Lower lobe of right lung (tissue), 2 donors: ENCODE results near the gene HELLS. TPM values are rescaled to one million over a fixed set of nuclear protein-coding genes. Genes with fewer than 3 reads are reported as not detected.
"Not testable (repeated sequence)": the region's sequence is repeated elsewhere in the genome, so short reads cannot be mapped to it uniquely, and the experiment has no call there.

Experiments
- ATAC-seq, 2 donors: fragments of 200-7000 bp; cut with Tn5 transposase; one replicate each; pipeline ENCODE4 v1.9.1; 2020 to 2022; ENCODE audit warnings: mild to moderate bottlenecking in 2 of 2, moderate library complexity in 2 of 2
- DNase-seq: peaks from one replicate; pipeline ENCODE4 v3.0.0-alpha.2; 2020
- H3K27ac ChIP-seq: fragments of 200-600 bp; one replicate; pipeline ENCODE4 v1.8.0; 2022
- H3K27me3 ChIP-seq: fragments of 200-600 bp; one replicate; pipeline ENCODE4 v1.8.0; 2022; ENCODE audit warnings: low read depth
- H3K36me3 ChIP-seq: fragments of 200-600 bp; one replicate; pipeline ENCODE4 v1.8.0; 2022; ENCODE audit warnings: mild to moderate bottlenecking
- H3K4me1 ChIP-seq: fragments of 200-600 bp; one replicate; pipeline ENCODE4 v1.8.0; 2022
- H3K4me3 ChIP-seq: fragments of 200-600 bp; one replicate; pipeline ENCODE4 v1.8.0; 2022; ENCODE audit warnings: mild to moderate bottlenecking
- H3K9me3 ChIP-seq: fragments of 200-600 bp; one replicate; pipeline ENCODE4 v1.8.0; 2022
- intact Hi-C: fragments of 100-400 bp; cut with DNase I; formaldehyde crosslinking; loops from one replicate; pipeline ENCODE4 v1.11.0; 2022
- total RNA-seq: library from RNA; stranded (reverse); fragmentation: NEBNext Ultra II Directional; extraction: Animal tissue kit (Norgen Biotek cat#: 25700); gene quantifications from one replicate; pipeline ENCODE4 v1.2.1, GENCODE V29; 2021
- TF ChIP-seq, protein P1 (sequence below): fragments of 200-600 bp; IDR thresholded peaks from one replicate; pipeline ENCODE4 v1.8.0; 2022; ENCODE audit warnings: antibody characterized with exemption, mild to moderate bottlenecking
- donor health status: DM: no; HTN: yes; CAD: no; lungs with severe emphysema.

The HELLS gene
- total RNA-seq, 1 donor from 2014 or later, result 2.7 TPM

DNA sequence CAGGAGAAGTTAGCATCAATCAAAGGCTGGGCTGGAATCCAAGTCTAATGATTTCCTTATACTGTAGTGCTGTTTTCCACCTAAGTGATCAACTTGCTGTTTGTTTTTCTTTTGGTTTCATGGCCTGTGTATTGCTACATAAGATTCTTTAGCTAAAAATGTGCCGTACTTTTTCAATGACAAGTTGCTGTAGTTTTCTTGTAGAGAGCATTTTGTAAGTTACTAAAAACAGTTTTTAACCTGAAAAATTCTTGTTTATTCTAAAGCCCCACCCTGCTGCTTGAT lies 1.3 kb downstream of the HELLS start:
- no peak overlapping the region for H3K4me3 ChIP-seq
- no peak overlapping the region for H3K27ac ChIP-seq
- ATAC-seq, result no peak

DNA sequence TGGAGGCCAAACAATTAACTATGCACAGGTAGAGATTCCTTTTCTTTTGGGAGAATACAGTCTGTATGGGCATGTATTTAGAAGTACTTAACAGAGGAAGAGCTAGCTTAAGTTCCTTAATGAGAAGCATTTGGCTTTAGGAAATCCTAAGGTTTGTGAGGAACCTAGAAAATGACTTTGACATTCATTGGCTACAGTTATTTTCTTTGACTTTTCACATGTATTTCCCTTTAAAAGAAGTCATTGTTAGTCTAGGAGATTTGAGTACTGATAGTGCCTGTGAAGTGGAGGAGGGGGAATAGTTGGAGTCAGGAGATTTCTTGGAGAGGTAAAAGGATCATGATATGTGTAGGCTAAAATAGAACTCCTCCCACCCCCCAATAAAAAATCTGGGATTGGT lies 3.6 kb downstream of the HELLS start:
- intact Hi-C loops, result no loop called here
- TF ChIP-seq, protein P1, sequence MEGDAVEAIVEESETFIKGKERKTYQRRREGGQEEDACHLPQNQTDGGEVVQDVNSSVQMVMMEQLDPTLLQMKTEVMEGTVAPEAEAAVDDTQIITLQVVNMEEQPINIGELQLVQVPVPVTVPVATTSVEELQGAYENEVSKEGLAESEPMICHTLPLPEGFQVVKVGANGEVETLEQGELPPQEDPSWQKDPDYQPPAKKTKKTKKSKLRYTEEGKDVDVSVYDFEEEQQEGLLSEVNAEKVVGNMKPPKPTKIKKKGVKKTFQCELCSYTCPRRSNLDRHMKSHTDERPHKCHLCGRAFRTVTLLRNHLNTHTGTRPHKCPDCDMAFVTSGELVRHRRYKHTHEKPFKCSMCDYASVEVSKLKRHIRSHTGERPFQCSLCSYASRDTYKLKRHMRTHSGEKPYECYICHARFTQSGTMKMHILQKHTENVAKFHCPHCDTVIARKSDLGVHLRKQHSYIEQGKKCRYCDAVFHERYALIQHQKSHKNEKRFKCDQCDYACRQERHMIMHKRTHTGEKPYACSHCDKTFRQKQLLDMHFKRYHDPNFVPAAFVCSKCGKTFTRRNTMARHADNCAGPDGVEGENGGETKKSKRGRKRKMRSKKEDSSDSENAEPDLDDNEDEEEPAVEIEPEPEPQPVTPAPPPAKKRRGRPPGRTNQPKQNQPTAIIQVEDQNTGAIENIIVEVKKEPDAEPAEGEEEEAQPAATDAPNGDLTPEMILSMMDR, result no peak

More for the DNA sequence above, 1.3 kb downstream of the HELLS start:
- no peaks in the 10 kb centered on the region for H3K36me3 ChIP-seq
- no peaks in the 10 kb centered on the region for H3K9me3 ChIP-seq
- H3K4me1 ChIP-seq, result peaks cover 14% of the 10 kb centered on the region
- TF ChIP-seq, protein P1, result no peak
- H3K27me3 ChIP-seq, result no peaks in the 10 kb centered on the region
- DNase-seq, result no peak
- intact Hi-C loops, result no loop called here

DNA sequence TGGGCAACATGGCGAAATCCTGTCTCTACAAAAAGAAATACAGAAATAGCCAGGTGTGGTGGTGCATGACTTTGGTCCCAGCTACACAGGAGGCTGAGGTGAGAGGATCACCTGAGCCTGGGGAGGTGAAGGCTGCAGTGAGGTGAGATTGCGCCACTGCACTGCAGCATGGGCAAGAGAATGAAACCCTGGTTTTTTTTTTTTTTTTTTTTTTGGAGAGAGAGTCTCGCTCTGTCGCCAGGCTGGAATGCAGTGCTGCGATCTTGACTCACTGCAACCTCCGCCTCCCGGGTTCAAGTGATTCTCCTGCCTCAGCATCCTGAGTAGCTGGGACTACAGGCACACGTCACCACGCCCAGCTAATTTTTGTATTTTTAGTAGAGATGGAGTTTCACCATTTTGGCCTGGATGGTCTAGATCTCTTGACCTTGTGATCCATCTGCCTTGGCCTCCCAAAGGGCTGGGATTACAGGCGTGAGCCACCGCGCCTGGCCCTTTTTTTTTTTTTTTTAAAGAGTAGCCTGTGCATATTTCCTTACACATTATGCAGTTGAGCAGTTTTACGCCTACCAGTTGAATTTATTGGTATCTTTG lies 22.2 kb downstream of the HELLS start:
- DNase-seq, H3K27ac ChIP-seq, H3K9me3 ChIP-seq, H3K4me3 ChIP-seq, intact Hi-C loops, H3K4me1 ChIP-seq, H3K27me3 ChIP-seq, ATAC-seq, H3K36me3 ChIP-seq: not testable (repeated sequence)

More for the DNA sequence above, 3.6 kb downstream of the HELLS start:
- H3K27ac ChIP-seq, result no peak overlapping the region
- H3K4me1 ChIP-seq, result peaks cover 14% of the 10 kb centered on the region
- no peak overlapping the region for H3K4me3 ChIP-seq
- H3K9me3 ChIP-seq, result no peaks in the 10 kb centered on the region
- H3K27me3 ChIP-seq, result no peaks in the 10 kb centered on the region
- ATAC-seq (no peak), DNase-seq (no peak)
- H3K36me3 ChIP-seq, result no peaks in the 10 kb centered on the region

DNA sequence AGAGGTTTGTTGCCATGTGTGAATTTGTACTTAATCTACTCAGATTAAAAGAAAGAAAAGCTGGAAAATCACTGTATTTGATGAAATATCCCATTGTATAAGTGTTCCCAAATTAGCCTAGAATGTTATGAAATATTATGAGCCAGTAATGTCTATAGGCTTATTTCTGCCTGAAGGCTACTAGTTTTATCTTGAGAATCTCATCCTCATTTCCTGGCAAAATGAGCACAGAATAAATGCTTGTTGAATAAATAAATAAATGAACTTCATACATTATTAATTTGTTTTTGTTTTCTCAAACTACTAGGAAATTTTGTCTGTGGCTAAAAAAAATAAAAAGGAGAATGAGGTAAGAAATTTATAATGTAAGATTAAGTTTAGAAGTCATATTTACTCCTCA lies 25.5 kb downstream of the HELLS start:
- intact Hi-C loops, result no loop called here
- TF ChIP-seq, protein P1, result no peak
- no peak overlapping the region for H3K27ac ChIP-seq
- no peaks in the 10 kb centered on the region for H3K36me3 ChIP-seq
- H3K4me1 ChIP-seq, result no peaks in the 10 kb centered on the region
- H3K27me3 ChIP-seq, result no peaks in the 10 kb centered on the region
- no peak for DNase-seq
- H3K9me3 ChIP-seq, result no peaks in the 10 kb centered on the region
- no peak for ATAC-seq
- no peak overlapping the region for H3K4me3 ChIP-seq

DNA sequence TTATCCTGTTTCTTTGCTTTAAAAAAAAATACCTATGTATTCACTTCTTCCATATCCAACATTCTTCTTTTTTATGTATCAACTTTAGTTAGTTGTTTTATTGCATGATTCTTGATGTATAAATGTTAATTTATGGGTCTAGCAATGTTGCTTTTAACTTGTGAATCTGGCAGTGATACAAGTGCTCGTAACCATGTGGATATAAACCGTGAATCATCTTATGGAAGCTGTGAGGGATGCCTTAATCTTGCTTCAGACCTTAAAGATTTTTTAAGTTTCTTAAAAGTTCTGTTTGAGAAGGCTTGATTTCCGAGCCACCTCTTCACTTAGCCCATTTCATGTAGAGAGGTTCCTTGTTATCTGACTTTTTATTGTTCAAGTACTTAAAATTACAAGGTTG lies 25.9 kb downstream of the HELLS start:
- DNase-seq, result no peak
- Histone ChIP-seq H3K4me1 (no peaks in the 10 kb centered on the region), H3K9me3 (no peaks in the 10 kb centered on the region), H3K27ac (no peak overlapping the region), H3K27me3 (no peaks in the 10 kb centered on the region), H3K36me3 (no peaks in the 10 kb centered on the region), H3K4me3 (no peak overlapping the region)
- no peak for ATAC-seq
- intact Hi-C loops, result no loop called here
- TF ChIP-seq, protein P1, result no peak

DNA sequence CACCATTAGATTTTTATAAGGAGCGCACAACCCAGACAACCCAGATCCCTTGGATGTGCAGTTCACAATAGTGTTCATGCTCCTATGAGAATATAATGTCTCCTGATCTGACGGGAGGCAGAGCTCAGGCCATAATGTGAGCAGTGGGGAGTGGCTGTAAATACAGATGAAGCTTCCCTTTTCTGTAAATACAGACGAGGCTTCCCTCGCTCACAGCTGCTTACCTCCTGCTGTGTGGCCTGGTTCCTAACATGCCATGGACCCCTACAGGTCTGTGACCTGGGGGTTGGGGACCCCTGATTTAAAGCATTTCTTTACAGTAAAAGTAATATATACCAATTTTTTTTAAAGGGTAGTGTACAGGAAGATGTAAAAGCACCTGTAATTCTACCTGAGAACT lies 33.2 kb downstream of the HELLS start:
- ATAC-seq (no peak), DNase-seq (no peak)
- Histone ChIP-seq H3K4me1 (no peaks in the 10 kb centered on the region), H3K36me3 (no peaks in the 10 kb centered on the region), H3K27me3 (no peaks in the 10 kb centered on the region), H3K27ac (no peak overlapping the region), H3K4me3 (no peak overlapping the region), H3K9me3 (no peaks in the 10 kb centered on the region)
- TF ChIP-seq, protein P1, result no peak
- intact Hi-C loops, result no loop called here
